Stimulated activated CD8-positive, alpha-beta memory T cell treated with anti-CD3 and anti-CD28 coated beads, Interleukin-15, amount 100 ng/mL, for 48 hours (primary cell): Measurements from ENCODE around the gene SLC40A1.
A peak's percentile ranks its signal among the peaks of the same experiment; 100 is the strongest.

Experiments
- DNase-seq, 2 donors: peaks; one replicate each; pipeline ENCODE4 v3.0.0-alpha.2; 2020; ENCODE audit warnings: low read depth in 2 of 2

The SLC40A1 gene

DNA sequence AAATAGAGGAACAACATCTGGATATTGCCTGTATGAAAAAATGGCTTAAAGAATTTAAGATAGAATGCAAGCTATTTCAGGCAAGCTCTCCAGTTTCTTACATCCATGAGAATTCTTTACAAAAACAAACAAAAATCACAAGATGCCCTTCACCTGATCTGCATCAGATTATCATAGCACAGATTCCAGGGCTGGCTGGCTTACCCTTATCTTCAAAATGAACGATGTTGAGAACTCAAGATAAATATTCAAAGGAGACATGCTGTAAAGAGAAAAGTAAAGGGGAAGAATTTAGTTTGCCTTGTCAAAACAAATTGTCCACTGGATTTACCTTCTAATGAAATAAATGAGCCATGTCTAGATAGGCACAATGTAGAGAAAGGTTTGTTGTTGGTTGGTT lies 18.7 kb upstream of the SLC40A1 start:
- DNase-seq: no peak

DNA sequence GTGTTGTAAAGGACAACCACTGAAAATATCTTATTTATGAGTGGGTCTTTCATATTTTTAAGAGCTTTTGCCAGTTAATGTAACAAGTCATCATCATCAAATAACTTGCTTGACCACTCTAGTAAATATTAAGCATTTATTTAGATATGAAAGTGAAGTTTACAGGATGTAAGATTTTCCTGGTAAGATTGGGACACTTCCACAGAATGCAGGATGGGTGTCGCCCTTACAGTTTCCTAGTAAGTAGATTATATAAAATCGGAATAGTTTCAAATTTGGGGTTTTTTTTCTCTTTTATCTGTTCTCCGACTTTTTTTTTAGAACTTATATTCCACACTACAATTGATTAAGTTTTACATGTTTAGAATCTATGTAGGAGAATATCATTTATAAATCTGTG lies 14.8 kb upstream of the SLC40A1 start:
- no peak for DNase-seq

DNA sequence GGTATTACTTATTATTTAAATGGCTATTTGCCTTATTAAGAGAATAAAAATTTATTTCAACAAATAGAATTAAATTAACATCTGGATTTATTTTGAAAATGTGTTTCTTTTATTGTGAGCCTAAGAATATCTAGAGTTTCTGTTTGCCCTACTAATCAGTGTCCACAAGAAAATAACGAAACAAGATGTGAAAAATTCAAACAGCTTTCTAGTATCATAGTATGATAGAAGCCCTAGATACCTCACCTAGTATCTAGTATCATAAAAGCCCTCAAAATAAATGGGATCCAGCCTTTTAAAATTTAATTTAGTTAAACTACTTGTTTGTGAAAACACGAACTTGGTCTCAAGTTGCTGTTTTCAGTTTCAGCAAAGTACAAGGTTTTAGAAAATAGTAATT lies 13.7 kb upstream of the SLC40A1 start:
- DNase-seq: no peak

DNA sequence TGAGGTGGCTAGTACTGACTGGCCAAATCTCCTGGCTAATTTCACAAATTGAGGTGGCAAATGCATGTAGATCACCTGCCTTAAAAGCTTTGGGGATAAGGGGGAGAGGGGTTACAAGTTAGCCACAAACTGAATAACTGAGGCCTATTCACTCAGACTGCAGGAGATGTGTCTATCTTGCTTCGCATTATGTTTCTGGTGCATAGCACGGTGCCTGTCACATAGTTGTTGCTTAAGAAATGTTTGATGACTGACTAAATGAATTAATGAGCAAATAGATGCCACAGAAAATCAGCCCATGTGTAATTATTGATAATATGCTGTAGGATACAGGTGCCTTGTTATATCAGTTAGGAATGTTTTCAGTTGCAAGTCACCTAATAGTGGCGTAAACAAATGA lies 12.5 kb upstream of the SLC40A1 start:
- no peak for DNase-seq

DNA sequence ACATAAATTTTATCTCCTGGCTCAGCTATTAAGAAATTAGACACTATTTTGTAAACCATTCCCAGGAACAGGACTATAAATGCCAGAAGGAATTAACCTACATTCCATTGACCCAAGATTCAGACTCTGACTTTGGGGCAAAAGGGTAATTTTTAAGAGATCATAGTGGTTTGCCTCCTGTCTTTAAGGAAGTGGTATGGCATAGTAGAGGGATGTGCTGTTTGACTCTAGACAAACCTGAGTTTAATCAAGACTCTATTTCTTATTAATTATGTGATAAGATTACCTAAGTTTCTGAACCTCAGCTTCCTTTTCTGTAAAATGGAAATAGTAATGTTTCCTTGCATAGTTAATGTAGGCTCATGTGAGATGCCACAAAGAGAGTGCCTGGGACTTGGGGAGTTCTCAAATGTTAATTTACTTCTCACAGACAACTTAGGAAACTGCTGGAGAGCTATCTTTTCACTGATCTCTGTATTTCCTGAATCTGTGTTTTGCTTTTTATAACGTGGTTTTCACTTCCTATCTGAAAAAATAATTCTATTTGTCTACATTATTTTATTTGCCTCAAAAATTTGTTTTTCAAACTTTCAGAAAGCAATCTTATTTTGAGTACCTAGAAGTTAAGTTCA lies 11.9 kb upstream of the SLC40A1 start:
- no peak for DNase-seq

DNA sequence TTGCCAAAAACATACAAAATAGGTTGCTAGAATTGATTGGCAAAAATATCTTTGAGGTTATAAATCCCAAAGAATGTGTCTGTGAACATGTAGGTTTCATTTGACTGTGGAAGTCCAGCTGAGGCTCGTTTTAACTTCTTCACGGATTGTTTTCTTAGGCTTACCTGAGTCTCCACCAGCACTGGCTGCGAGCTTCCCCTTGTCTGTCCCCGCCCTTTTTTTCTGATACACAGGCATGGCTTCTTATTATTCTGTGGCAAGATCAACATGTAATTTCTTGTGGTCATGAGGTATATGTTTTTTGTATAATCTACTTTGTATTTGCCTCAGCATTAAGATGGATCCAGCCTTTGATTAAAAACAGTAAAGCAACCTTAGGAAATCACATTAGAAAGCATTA lies 7.2 kb upstream of the SLC40A1 start:
- no peak for DNase-seq

DNA sequence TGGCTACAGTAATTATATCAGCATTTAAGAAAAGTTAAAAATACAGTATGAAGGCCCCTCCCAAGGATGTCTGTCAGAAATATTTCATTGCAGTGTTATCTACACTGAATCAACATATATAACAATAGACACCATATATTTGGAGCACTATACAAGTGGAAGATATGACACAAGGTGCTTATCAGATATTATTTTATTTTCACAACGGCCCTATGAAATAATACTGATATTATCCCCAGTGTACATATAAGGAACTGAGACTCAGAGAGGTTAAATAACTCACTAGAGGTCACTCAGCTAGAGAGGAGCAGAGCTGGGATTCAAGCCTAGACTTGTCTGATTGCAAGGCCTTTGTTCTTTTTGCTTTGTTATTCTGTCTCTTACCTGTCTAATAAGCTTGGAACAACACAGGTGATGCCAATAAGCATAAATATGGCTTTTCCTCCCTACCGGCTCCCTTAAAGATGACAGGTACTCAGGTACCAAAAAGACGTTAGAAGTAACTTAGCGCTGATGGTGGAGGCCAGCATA lies 4.7 kb upstream of the SLC40A1 start:
- DNase-seq: no peak

DNA sequence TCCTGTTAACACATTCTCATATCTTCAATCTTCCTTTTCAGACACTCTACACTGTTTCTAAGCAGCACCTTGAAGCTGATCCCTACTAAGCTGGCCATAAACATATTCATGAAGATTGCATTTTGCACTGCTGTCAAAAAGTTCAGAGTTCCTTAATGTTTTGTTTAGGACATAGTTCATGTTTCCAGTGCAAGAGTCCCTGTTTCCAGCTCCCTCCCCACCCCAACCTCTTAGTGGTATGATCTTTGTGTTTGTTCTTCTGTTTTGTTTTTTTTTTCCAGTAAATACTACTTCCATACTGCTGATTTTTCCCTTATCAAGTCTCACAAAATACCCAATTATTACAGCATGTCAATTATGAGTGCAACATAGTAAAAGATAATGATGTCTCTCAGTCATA lies 4.1 kb upstream of the SLC40A1 start:
- no peak for DNase-seq

DNA sequence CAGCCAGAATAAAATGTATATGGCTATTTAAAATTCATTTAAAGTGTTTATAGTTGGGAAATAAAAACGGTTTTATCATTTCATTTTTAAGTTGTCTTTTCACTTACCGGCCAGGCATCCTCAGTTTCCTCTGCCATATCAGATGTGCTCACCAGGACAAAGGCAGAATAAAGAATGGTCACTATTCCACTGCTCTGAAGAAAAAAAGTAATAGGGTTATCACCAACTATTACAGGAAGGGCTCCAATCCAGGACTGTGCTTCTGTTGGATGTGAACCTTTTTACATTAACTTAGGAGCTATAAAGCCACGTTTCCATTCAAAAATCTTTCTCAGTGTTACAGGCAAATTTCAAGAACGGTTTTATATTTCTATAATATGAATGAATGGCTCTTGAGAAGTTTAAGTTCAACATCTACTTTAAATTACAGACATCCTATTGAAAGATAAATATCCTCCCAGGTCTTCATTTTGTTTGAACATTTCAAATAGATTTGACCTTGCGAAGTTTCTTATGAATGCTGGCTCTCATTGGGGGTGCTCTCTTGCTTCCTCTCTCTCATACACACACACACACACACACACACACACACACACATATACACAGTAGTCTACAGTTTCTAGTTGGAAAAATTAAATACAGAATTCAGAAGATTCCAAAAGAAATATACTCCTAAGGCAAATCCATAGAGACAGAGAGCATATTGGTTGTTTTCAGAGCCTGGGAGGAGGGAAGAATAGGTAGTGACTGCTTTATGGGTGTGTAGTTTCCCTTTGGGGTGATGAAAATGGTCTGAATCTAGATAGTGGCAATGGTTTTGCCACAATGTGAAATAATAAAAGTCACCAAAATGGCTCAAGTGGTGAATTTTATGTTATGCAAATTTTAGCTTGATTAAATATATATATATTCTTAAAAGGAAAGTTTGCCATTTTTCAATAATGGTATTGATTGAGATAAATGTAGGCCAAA lies 2.9 kb upstream of the SLC40A1 start:
- no peak for DNase-seq

DNA sequence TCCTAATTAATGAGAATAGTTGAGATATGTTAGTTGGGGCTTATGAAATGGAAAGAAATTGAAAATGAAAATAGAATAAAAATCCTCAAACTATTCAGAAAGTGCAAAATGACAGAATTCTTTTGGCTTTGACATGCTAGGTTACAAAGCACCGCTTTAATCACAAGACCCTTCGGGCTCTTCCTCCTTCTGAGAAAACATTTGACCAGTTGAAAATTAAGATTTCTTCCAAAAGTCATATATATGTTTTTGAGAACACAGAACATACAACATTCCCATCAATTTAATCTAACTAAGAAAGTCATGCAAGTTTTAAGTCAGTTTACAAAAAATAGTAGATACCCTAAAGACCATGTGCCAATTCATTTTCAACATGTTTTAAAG lies 2.2 kb upstream of the SLC40A1 start:
- DNase-seq: no peak

DNA sequence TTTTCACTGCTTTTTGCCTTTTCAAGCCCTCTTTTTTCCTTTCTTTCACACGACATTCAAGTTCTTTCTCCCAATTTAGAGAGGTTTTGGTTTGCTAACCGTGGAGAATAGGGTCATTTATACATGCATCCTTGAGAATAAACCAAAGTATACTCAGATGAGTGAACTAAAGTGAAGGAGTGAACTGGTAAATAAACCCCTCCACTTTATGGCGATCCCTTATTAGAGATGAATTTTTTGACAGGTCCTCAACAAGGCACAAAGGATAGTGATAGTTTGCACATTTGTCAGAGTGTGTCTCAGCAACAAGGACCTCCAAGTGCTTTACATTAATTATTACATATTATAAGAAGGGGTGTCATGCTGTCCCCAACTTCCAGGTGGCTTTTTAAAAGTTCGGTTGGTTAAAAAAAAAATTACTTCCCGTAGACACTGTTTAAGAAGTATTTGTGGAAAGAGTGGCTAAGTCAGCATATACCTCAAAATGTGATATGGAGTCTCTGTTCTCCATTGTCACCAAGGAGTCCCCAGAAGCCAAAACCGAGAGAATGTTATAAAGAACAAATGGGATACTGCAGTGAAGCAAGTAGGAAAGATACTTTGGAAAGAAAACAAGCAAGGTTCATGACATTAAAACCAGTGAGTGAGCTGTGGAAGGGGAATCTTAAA lies 1.7 kb upstream of the SLC40A1 start:
- DNase-seq: no peak

DNA sequence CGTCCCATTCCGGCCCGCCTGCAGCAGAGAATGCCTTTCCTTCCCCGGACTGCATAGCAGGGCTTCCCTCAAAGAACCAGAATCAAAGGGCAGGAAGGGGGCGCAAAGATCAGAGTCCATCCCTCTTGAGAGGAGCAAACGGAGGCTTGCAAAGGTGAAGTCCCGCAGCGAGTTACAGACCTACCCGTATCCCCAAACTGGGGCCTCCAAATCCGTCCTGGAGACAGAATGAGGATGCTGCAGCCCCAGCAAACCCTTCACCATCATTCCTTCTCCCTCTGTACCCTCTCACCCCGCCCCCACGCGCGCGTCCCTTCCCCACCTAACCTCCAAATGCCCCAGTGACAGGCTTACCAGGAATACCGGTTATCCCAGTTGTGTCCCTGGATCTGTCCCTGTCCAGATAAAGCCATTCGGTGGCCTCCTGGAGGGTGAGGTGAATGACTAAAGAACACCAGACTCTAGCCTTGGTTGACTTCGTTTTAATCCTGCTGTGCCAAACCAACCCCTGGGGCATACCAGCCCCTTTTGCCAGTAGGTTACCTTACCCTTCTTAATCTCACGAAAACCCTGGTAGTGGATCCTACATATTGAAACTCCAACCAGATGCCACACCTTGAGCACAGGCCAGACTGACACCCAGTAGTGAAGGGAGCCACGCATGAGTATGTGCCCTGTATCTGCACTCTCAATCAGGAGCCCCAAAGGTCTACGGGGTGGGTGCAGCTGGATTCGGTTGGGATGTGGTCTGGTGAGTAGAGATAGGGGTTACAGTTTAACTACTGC lies 961 bp upstream of the SLC40A1 start:
- DNase-seq: no peak

DNA sequence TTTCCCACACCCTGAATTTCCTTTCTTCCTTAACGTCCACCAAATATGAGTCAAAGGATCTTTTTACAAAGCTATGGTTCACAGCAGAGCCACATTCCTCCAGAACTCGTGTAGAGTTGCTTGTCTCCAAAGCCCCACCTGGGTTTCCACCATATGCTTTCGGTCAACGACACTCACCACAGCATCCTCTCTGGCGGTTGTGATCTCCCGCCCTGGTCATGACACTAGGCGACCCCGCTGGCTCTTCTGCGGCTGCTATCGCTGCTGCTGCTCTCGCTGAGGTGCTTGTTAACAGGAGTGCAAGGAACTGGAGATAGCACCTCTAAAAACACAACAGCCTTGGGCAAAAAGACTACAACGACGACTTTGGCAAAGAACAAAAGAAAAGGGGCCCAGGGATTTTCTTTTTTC lies 340 bp downstream of the SLC40A1 start:
- DNase-seq: peak in 1 of 2 donors; percentile 19

DNA sequence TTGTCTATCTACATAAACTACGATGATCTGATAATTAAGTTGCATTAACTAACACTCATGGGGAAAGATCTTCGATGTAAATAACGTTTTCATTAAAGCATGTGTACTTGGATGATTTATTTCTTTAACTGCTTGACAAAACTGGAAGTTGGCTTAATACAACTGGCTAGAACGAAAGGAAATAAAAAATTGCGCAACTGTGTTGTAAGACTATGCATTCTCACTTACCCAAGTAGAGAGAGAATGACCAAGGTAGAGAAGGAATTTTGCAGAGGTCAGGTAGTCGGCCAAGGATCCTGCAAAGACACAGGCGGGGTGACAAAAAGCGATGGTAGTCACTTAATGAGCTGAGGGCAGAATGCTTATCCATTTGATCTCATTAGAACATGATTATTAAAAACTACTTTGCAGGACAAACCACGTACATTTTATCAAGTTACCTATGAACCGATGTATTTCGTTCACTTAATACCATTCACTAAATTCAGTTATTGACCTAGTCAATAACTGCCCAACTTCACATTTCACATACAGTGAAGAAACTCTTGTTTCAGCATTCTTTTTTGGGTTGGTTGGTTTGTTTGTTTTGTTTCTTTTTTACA lies 900 bp downstream of the SLC40A1 start:
- DNase-seq: no peak

DNA sequence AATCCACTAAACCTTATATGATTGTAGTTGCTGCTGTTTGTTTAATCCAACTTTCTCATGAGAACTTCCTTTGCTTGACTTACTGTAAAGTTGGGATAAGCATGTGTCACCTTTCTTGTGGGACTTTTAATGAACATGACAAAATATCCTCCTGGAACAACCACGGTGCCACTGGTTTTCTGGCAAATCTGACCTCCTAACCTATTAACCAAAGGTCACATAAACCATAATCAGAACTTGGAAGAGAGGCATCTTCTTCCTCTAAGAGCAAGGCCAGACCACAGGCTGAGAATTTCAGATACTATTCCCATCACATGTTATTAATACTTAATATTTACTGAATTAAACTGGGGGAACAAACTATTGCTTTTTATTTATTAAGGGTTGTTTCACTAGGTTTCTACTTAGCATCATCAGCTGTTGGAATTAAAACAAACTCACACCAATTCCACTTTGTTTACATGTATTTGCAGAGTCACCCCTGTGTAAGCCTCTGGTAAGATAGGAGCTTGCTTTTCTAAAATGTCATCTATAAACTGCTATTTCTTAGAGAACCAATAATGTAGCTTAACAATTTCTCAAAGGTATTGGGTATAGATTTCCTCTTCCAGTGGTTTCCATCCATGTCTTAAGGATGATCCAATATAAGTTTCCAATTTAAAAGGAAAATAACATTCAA lies 2.2 kb downstream of the SLC40A1 start:
- DNase-seq: no peak

DNA sequence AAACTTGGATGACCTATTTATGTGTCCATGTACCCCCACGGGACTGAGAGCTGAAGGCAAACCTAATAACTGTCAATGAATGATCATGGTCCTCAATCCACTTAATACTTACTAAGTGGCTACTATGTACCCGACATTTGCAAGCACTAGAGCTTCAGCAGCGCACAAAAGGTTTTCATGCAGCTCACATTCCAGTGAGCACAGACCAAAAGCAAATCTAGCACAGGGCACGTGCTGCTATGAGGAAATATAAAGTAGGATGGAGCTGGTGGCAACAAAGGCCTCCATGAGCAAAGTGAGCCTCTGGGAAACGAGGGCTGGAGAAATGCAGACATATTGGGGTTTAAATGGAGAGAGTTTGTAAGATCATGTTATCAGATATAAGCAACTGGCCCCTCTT lies 3.5 kb downstream of the SLC40A1 start:
- DNase-seq: no peak

DNA sequence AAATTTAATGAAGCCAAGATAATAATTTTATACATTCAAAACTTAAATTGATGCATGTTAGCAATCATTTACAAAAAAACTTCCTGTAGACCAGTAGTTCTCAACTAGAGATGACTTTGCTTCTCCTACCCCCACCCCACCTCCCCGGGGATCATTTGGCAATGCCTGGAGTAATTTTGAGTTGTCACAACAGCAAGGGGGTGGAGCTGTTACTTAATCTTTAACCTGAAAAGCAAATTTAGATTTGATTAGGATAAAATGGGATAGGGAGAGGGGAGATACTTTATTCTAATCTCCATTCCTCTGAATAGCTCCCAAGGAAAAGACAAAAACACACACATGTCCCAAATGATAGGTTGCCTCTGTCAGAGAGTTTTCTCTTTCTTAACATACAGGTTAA lies 4.2 kb downstream of the SLC40A1 start:
- no peak for DNase-seq

DNA sequence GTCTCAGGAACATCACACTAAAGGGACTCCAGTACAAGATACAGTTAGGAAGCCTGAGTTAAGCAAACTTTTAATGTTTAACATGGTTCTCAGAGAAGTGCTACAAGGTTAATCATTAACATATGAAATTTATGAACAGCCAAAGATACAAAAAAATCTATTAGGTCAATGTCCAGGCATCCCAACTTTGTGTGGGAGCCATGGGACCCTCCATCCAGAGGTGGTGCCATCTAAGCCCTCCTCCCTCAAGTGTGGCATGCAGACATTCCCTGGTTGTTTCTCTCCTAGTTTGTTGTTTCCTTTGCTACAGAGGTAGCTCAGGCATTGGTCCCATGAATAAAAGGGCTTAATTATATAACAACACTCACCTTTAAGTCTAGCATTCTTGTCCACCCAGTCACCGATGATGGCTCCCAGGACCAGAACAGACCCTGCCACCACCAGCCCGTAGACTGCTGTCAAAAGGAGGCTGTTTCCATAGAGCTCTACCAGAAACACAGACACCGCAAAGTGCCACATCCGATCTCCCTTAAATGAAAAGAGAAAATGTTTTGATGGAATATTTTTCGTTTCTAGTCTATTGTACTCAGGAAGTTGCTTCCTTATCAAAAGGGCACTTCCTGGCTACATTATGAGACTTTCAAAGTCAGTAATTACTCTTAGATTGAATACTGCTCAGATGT lies 5.7 kb downstream of the SLC40A1 start:
- DNase-seq: no peak

DNA sequence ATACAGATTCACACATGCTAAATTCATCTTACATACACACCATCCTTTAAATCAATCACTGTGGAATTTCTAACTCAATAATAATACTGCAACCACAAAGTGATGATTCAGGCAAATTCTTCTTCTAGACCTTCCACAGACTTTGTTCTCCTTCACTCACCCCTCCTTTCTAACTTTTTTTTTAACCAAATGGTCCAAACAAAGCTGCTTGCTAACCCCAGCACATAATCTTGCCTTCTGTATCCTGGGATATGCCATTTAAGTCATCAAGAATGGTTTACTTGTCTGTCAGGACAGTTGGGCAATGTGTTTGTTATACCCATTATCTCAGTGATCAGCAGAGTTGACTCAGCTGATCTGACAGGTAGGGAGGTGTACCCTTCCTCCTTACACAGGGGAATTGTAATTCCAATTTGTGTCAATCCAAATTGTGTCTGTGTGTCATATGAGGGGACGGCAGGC lies 10.0 kb downstream of the SLC40A1 start:
- DNase-seq: no peak

DNA sequence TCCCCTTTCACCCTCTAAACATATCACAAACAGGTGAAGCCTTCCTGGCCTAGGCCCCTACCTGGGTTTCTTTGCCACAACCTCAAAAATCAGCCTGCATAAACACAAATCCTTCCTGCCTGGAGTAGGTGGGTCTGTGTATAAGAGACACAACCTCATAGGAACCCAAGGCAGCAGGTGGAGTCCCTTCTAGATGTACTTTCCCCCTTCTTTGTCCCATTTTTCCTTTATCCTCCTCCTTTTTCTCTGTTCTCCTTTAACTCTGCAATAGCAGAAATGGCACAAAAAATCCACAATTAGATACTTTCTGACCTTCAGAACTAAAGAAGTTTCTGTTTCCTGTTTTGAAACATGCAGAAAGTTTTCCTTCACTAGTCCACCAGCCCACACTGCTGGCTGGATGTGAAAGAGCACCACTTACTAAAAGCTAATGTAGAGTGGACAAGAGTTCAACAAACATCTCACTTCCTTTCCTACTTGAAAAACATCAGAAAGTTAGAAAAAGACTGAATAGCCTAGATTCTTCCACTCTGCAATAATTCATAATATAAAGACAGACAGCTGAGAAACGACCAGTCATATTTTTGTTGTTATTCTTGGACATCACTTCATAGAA lies 11.2 kb downstream of the SLC40A1 start:
- DNase-seq: no peak
